ENCODE data around the gene SUN3.
A peak's percentile ranks its signal among the peaks of the same experiment; 100 is the strongest.

SUN3 gene

GRCh38 chr7:48042636-48043035, 13.7 kb upstream of the SUN3 start:
- H3K4me3 ChIP-seq (replicated peaks in 1 of 2; ENCODE audit: low read depth in 2 of 2, low read length in 2 of 2) = no peak overlapping the region
- no peak for DNase-seq (ENCODE audit: low read depth in 2 of 2)
- TF ChIP-seq, protein P1, sequence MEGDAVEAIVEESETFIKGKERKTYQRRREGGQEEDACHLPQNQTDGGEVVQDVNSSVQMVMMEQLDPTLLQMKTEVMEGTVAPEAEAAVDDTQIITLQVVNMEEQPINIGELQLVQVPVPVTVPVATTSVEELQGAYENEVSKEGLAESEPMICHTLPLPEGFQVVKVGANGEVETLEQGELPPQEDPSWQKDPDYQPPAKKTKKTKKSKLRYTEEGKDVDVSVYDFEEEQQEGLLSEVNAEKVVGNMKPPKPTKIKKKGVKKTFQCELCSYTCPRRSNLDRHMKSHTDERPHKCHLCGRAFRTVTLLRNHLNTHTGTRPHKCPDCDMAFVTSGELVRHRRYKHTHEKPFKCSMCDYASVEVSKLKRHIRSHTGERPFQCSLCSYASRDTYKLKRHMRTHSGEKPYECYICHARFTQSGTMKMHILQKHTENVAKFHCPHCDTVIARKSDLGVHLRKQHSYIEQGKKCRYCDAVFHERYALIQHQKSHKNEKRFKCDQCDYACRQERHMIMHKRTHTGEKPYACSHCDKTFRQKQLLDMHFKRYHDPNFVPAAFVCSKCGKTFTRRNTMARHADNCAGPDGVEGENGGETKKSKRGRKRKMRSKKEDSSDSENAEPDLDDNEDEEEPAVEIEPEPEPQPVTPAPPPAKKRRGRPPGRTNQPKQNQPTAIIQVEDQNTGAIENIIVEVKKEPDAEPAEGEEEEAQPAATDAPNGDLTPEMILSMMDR (IDR thresholded peaks at IDR 0.05; ENCODE audit: low read depth, low read length) = no peak

DNA sequence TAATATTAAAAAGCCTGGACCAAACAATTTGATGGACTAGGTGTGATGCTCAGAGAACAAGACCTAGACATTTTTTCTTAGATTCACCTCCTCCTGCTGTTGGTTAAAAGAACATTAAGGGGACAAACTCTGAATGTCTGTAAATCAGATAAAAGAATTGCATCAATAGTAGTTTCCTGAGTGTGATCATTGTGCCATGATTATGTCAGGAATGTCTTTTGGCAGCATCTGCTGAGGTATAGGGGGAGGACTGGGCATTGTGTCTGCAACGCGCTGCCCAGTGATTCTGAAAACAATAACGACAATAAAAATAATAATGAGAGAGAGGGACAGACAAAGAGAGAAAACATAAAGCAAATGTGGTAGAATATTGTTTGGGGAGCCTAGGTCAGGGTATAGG, 13.3 kb upstream of the SUN3 start:
- peak; percentile 62 to 81 for DNase-seq (ENCODE audit: low read depth in 2 of 2)
- TF ChIP-seq, protein P1 (IDR thresholded peaks at IDR 0.05; ENCODE audit: low read depth, low read length) = no peak
- no peak overlapping the region for H3K4me3 ChIP-seq (replicated peaks in 1 of 2; ENCODE audit: low read depth in 2 of 2, low read length in 2 of 2)

DNA sequence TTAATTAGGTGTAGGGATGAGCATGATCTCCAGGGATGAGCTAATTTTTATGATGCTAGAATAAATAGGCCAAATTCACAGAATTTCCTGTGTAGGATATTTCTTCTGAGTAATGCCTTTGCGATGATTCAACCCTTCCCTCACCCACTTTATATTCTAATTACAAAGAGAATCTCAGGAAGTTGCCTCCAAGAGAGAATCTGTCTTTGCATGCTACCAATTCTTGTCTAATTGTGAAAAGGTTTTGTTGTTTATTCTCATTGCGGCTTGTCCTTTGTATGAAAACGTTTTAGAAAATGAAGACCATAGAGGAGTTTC, 12.7 kb upstream of the SUN3 start:
- no peak overlapping the region for H3K4me3 ChIP-seq (replicated peaks in 1 of 2; ENCODE audit: low read depth in 2 of 2, low read length in 2 of 2)
- TF ChIP-seq, protein P1 (IDR thresholded peaks at IDR 0.05; ENCODE audit: low read depth, low read length) = no peak
- DNase-seq (ENCODE audit: low read depth in 2 of 2) = peak; percentile 40 to 73

DNA sequence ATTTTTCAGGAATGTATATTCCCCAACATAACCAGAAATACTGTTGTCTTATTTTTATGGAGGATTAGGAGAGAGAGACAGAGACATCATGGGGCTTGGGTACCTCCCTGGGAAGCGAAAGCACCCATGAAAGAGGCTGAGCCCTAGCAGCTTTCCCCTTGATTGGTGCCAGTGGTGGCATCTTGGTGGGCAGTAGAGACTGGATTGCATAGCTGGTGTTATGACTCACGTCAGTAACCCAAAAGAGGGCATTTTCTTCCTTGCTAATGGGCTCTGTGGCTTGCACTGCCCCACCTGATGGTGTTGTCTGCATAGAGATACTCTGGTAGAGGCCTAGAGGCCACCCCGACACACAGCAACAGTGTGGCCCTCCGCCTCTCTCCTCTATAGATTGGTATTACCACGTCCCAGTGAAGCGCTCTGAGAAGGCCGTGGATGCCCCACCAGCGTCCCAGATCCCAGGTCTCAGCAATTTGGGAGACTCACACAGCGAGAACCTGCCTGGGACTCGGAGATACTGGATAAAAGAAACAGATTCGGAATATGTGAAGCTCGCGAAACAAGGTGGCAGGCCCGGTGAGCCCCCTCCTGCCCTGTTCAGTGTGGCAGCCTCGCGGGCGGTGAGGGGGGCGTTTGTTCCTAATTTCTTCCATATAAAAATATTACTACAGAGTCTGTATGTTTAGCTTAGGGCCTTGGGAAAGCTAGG, 12.2 kb upstream of the SUN3 start:
- H3K4me3 ChIP-seq (replicated peaks in 1 of 2; ENCODE audit: low read depth in 2 of 2, low read length in 2 of 2) = no peak overlapping the region
- TF ChIP-seq, protein P1 (IDR thresholded peaks at IDR 0.05; ENCODE audit: low read depth, low read length) = no peak
- DNase-seq (ENCODE audit: low read depth in 2 of 2) = no peak

DNA sequence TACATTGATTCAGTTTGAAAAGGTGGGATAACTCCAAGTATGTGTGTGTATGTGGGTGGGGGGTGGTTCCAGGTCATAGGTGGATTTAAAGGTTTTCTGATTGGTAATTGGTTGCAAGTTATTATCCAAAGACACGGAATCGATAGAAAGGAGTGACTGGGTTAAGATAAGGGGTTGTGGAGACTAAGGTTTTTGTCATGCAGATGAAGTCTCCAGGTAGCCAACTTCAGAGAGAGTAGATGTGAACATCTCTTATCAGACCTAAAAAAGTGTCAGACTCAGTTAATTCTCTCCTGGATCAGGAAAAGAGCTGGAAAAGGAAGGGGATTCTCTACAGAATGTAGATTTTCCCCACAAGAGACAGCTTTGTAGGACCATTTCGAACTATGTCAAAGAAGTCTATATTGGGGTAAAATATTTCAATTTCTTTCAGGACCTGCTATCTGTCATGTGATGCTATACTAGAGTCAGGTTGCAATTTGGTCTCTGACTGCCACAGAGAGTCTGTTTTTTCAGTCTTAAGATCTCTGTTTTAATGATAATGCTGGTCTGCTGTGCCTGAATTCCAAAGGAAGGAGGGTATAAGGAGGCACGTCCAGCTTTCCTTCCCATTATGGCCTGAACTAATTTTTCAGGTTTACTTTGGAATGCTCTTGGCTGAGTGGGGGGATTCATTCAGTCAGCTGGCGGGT, 10.1 kb upstream of the SUN3 start:
- TF ChIP-seq, protein P1 (IDR thresholded peaks at IDR 0.05; ENCODE audit: low read depth, low read length) = no peak
- H3K4me3 ChIP-seq (replicated peaks in 1 of 2; ENCODE audit: low read depth in 2 of 2, low read length in 2 of 2) = no peak overlapping the region
- DNase-seq (ENCODE audit: low read depth in 2 of 2) = no peak

DNA sequence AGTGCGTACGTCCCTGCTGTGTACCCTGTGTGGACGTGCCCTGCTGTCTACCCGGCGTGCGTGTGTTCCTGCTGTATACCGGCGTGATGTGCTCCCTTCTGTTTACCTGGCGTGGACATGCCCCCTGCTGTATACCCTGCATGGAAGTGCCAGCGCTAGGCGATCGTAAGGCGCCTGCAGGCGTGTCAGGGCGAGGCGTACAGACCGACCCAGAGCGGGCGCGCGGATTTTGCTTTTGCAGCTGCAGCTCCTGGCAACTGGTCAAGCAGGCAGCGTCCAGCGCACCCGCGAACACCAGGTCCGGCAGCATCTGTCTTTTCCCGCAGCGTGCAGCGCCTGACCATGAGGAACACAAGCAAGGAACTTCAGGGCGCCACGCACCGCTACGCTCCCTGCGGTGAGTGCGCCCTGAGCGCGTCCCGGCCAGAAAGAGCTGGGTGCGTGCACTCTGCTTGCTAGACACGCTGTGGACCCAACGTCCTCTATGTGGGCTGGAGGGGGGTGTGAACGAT, 7.1 kb upstream of the SUN3 start:
- peak overlapping the region; percentile 48 to 65 for H3K4me3 ChIP-seq (replicated peaks in 1 of 2; ENCODE audit: low read depth in 2 of 2, low read length in 2 of 2)
- TF ChIP-seq, protein P1 (IDR thresholded peaks at IDR 0.05; ENCODE audit: low read depth, low read length) = no peak
- DNase-seq (ENCODE audit: low read depth in 2 of 2) = peak; percentile 31 to 49
